GM12878 (cell line): ENCODE data around the gene CSTB. TPM values are rescaled to one million over a fixed set of nuclear protein-coding genes. Genes with fewer than 3 reads are reported as not detected.

Experiments
- ASH2L ChIP-seq: fragments of 300-600, 200-600 bp; sonication (generic); IDR thresholded peaks from 2 replicates; pipeline ENCODE4 v1.6.1; 2017; ENCODE audit warnings: low read depth, mild to moderate bottlenecking, borderline replicate concordance
- BACH1 ChIP-seq: fragments of 450-650 bp; IDR thresholded peaks from 2 replicates; pipeline ENCODE4 v1.6.1; 2017; ENCODE audit warnings: mild to moderate bottlenecking, borderline replicate concordance
- BHLHE40 ChIP-seq, 2 experiments: fragments of 450-650 bp in 1 of 2; IDR thresholded peaks; 2 replicates each; pipeline ENCODE4 v1.6.1; 2011 to 2017; ENCODE audit warnings: low read depth in 2 of 2, borderline replicate concordance in 1 of 2, improper control_type of control experiment in 1 of 2, low read length in 1 of 2, mild to moderate bottlenecking in 1 of 2
- CEBPB ChIP-seq, 2 experiments: fragments of 150-350 bp in 1 of 2; IDR thresholded peaks; 2 replicates each; pipeline ENCODE4 v1.6.1; 2012 to 2014; ENCODE audit warnings: low read depth in 2 of 2, low read length in 2 of 2, borderline replicate concordance in 1 of 2, inconsistent platforms in 1 of 2
- CHD1 ChIP-seq: IDR thresholded peaks from 2 replicates; pipeline ENCODE4 v1.6.1; 2012; ENCODE audit warnings: low read depth, low read length, improper control_type of control experiment
- EP300 ChIP-seq, 2 experiments: fragments of 150-350 bp in 1 of 2; IDR thresholded peaks; 2 replicates each; pipeline ENCODE4 v1.6.1; 2011 to 2012; ENCODE audit warnings: low read depth in 2 of 2, low read length in 2 of 2, borderline replicate concordance in 1 of 2, improper control_type of control experiment in 1 of 2, inconsistent platforms in 1 of 2; ENCODE audit not compliant: control insufficient read depth in 1 of 2
- FOXK2 ChIP-seq: fragments of 450-650 bp; IDR thresholded peaks from 2 replicates; pipeline ENCODE4 v1.6.1; 2017; ENCODE audit warnings: mild to moderate bottlenecking, moderate library complexity
- HDAC2 ChIP-seq: fragments of 200-600 bp; sonication (generic); IDR thresholded peaks from 2 replicates; pipeline ENCODE4 v1.6.1; 2017
- JUNB ChIP-seq: IDR thresholded peaks from 2 replicates; pipeline ENCODE4 v1.6.1; 2016; ENCODE audit warnings: antibody characterized with exemption, mild to moderate bottlenecking
- KLF5 ChIP-seq: fragments of 450-650 bp; IDR thresholded peaks from 2 replicates; pipeline ENCODE4 v1.6.1; 2014; ENCODE audit warnings: mild to moderate bottlenecking; ENCODE audit not compliant: partially characterized antibody
- MTA2 ChIP-seq: fragments of 450-650 bp; IDR thresholded peaks from 2 replicates; pipeline ENCODE4 v1.6.1; 2016; ENCODE audit warnings: low read depth, mild to moderate bottlenecking, moderate library complexity
- MYC ChIP-seq: IDR thresholded peaks from 2 replicates; pipeline ENCODE4 v1.6.1; 2011; ENCODE audit warnings: mild to moderate bottlenecking, low read length, moderate library complexity, inconsistent platforms; ENCODE audit not compliant: insufficient read depth, insufficient replicate concordance, insufficient read length, severe bottlenecking
- POLR2A ChIP-seq: IDR thresholded peaks from 2 replicates; pipeline ENCODE4 v1.6.1; 2011; ENCODE audit warnings: low read depth, mild to moderate bottlenecking, low read length
- POLR2AphosphoS2 ChIP-seq: IDR thresholded peaks from 2 replicates; pipeline ENCODE4 v1.6.1; 2011; ENCODE audit warnings: low read depth, mild to moderate bottlenecking, low read length, improper control_type of control experiment, moderate library complexity
- POU2F2 ChIP-seq: IDR thresholded peaks from 3 replicates; pipeline ENCODE4 v1.6.1; 2011; ENCODE audit warnings: low read depth, mild to moderate bottlenecking, low read length, borderline replicate concordance
- PRDM15 ChIP-seq: fragments of 450-650 bp; formaldehyde crosslinking; IDR thresholded peaks from 2 replicates; pipeline ENCODE4 v1.4.0; 2020; ENCODE audit warnings: mild to moderate bottlenecking, moderate library complexity
- RAD21 ChIP-seq: IDR thresholded peaks from 2 replicates; pipeline ENCODE4 v1.6.1; 2011; ENCODE audit warnings: mild to moderate bottlenecking, low read depth, low read length, moderate library complexity; ENCODE audit not compliant: insufficient read depth
- RBBP5 ChIP-seq: fragments of 200-600 bp; sonication (generic); conservative IDR thresholded peaks from 2 replicates; pipeline ENCODE4 v1.6.1; 2016
- SIX5 ChIP-seq: IDR thresholded peaks from 2 replicates; pipeline ENCODE4 v1.6.1; 2011; ENCODE audit warnings: mild to moderate bottlenecking, low read depth, low read length, moderate library complexity; ENCODE audit not compliant: severe bottlenecking
- SMARCA5 ChIP-seq: fragments of 450-650 bp; IDR thresholded peaks from 2 replicates; pipeline ENCODE4 v1.6.1; 2017; ENCODE audit warnings: mild to moderate bottlenecking
- SMC3 ChIP-seq: IDR thresholded peaks from 2 replicates; pipeline ENCODE4 v1.6.1; 2011; ENCODE audit warnings: low read length, improper control_type of control experiment, borderline replicate concordance
- SP1 ChIP-seq: IDR thresholded peaks from one replicate; pipeline ENCODE4 v1.6.1; 2011; ENCODE audit warnings: low read depth, low read length
- SRF ChIP-seq, 2 experiments: IDR thresholded peaks; 2 replicates each; pipeline ENCODE4 v1.6.1; 2011; ENCODE audit warnings: low read depth in 2 of 2, low read length in 2 of 2, mild to moderate bottlenecking in 1 of 2, moderate library complexity in 1 of 2
- YY1 ChIP-seq: IDR thresholded peaks from 2 replicates; pipeline ENCODE4 v1.6.1; 2011; ENCODE audit warnings: low read depth, mild to moderate bottlenecking, low read length
- ZNF207 ChIP-seq: fragments of 450-650 bp; IDR thresholded peaks from 2 replicates; pipeline ENCODE4 v1.6.1; 2014; ENCODE audit warnings: antibody characterized with exemption, mild to moderate bottlenecking, borderline replicate concordance
- ZSCAN29 ChIP-seq: fragments of 450-650 bp; IDR thresholded peaks from 2 replicates; pipeline ENCODE4 v1.6.1; 2017; ENCODE audit warnings: mild to moderate bottlenecking, moderate library complexity
- polyA plus RNA-seq, 11 experiments: library from polyadenylated mRNA; depleted of rRNA in 4 of 11; unstranded in 6 of 11; stranded (reverse) in 5 of 11; fragments of >200 nt; fragmentation: Nextera tagmentation in 4 of 11; fragmentation: Illumina TruSeq in 1 of 11; extraction: Ambion mirVana in 4 of 11; extraction: Trizol in 1 of 11; gene quantifications; 1 replicate in 1 of 11; 2 replicates in 10 of 11; pipeline versions ENCODE4 v1.2.1 to v1.2.3, GENCODE V29; 2011 to 2016; ENCODE audit warnings: inconsistent platforms in 2 of 11, missing spikeins in 2 of 11, low read depth in 1 of 11
- total RNA-seq, 4 experiments: library from RNA; depleted of rRNA in 3 of 4; stranded (reverse); fragments of >200 nt in 3 of 4; fragmentation: Illumina TruSeq in 1 of 4; extraction: Trizol in 1 of 4; gene quantifications; 2 replicates each; pipeline versions ENCODE4 v1.2.1 to v1.2.3, GENCODE V29; 2013 to 2021

CSTB gene
- total and polyA plus RNA-seq, 10 of the 15 experiments (the other 5 are each of a cell fraction or from before 2014, with no cell fraction given): 12.5 to 82.7 (median 41.9) TPM

GRCh38 chr21:43789276-43790009 is 13.3 kb upstream of the CSTB start, which contains the start of gene RRP1 (continued):
- TF ChIP-seq YY1 (peak; percentile 83), MYC (peak; percentile 89), SMC3 (peak; percentile 54; the same call in 1 of the 2 replicates), KLF5 (peak; percentile 86), JUNB (no peak), RAD21 (peak; percentile 34; the same call in 1 of the 2 replicates), ASH2L (no peak), BHLHE40 (IDR thresholded peaks at IDR 0.05; ENCODE audit: borderline replicate concordance in 1 of 2, low read depth in 2 of 2, low read length in 1 of 2) (peak; percentile 79 to 95), FOXK2 (peak; percentile 16; the same call in 1 of the 2 replicates), ZNF207 (peak; percentile 97), SIX5 (peak; percentile 24), MTA2 (no peak), SP1 (peak; percentile 63), SMARCA5 (peak; percentile 97), PRDM15 (CRISPR knock-in tag) (no peak), HDAC2 (no peak), POU2F2 (0 out of 3 replicates have a peak, but pooled peaks have one; percentile 48), CEBPB (IDR thresholded peaks at IDR 0.05; ENCODE audit: borderline replicate concordance in 1 of 2, low read depth in 2 of 2, low read length in 2 of 2) (no peak), POLR2A (peak; percentile 95), POLR2AphosphoS2 (peak; percentile 69), BACH1 (peak; percentile 87; the same call in 1 of the 2 replicates), CHD1 (no peak), ZSCAN29 (no peak; the same call in 1 of the 2 replicates), RBBP5 (no peak), SRF (IDR thresholded peaks at IDR 0.05; ENCODE audit: low read depth in 2 of 2, low read length in 2 of 2) (peak; percentile 68 to 94; a peak in 3 of 4 replicates), EP300 (IDR thresholded peaks at IDR 0.05; ENCODE audit: borderline replicate concordance in 1 of 2, control insufficient read depth in 1 of 2, low read depth in 2 of 2, low read length in 2 of 2) (0 out of 4 replicates have a peak, but pooled peaks of 1 of the 2 experiments have one; percentile 17)
